ENCODE measurements around the gene ABO.
"Not testable (repeated sequence)": the region's sequence is repeated elsewhere in the genome, so short reads cannot be mapped to it uniquely, and the experiment has no call there.

DNA sequence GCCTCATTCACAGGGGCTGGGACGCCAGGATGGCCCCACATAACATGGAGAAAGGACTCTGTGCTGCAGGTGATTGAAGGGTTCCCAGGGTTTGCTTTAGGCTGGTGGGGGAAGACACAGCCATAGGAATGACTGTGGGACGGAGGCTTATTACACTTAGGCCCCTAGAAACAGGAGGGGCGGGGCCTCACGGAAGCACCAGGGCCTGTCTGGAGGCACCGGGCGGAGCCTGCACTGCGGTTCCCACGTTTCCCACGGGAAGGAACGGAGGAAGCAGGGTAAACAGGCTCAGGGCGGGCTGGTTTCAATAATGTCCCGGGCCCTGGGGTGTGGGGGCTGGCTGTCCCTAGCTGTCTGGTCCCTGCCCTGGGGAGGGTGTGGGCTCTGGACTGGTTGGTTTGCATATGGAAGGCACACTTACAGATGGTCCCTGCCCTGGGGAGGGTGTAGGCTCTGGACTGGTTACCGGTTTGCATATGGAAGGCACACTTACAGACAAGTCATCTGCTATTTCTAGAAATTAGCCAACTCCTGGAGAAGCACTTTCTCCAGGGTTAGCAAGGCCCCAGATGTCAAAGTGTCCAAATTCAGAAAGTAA lies 51.7 kb downstream of the ABO start:
- not testable (repeated sequence) for TF ChIP-seq POLR2A (IDR thresholded peaks at IDR 0.05)
- TF ChIP-seq, protein P1, sequence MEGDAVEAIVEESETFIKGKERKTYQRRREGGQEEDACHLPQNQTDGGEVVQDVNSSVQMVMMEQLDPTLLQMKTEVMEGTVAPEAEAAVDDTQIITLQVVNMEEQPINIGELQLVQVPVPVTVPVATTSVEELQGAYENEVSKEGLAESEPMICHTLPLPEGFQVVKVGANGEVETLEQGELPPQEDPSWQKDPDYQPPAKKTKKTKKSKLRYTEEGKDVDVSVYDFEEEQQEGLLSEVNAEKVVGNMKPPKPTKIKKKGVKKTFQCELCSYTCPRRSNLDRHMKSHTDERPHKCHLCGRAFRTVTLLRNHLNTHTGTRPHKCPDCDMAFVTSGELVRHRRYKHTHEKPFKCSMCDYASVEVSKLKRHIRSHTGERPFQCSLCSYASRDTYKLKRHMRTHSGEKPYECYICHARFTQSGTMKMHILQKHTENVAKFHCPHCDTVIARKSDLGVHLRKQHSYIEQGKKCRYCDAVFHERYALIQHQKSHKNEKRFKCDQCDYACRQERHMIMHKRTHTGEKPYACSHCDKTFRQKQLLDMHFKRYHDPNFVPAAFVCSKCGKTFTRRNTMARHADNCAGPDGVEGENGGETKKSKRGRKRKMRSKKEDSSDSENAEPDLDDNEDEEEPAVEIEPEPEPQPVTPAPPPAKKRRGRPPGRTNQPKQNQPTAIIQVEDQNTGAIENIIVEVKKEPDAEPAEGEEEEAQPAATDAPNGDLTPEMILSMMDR (IDR thresholded peaks at IDR 0.05), result not testable (repeated sequence)
